Karpas-422 (cell line): Measurements from ENCODE around the gene TPSD1. TPM values are rescaled to one million over a fixed set of nuclear protein-coding genes. Genes with fewer than 3 reads are reported as not detected.
"Not testable (repeated sequence)": the region's sequence is repeated elsewhere in the genome, so short reads cannot be mapped to it uniquely, and the experiment has no call there.

Source experiments
- DNase-seq: peaks from one replicate; pipeline ENCODE4 v3.0.0-alpha.2; 2015
- H2AFZ ChIP-seq: fragments of 200-600 bp; sonication (generic); 2 replicates; pipeline ENCODE4 v1.6.1; 2014; ENCODE audit warnings: antibody characterized with exemption, low read length, mixed read lengths
- H3K27ac ChIP-seq: fragments of 200-600 bp; sonication (generic); 2 replicates; pipeline ENCODE4 v1.5.1; 2014; ENCODE audit warnings: mild to moderate bottlenecking, low read length, moderate library complexity
- H3K27me3 ChIP-seq: fragments of 200-600 bp; sonication (generic); 2 replicates; pipeline ENCODE4 v1.6.1; 2014; ENCODE audit warnings: low read length, mixed read lengths
- H3K36me3 ChIP-seq: fragments of 200-600 bp; sonication (generic); 2 replicates; pipeline ENCODE4 v1.6.1; 2014; ENCODE audit warnings: low read length, mixed read lengths; ENCODE audit not compliant: insufficient read depth
- H3K4me1 ChIP-seq: fragments of 200-600 bp; sonication (generic); 2 replicates; pipeline ENCODE4 v1.6.1; 2014; ENCODE audit warnings: mild to moderate bottlenecking, low read length, mixed read lengths
- H3K4me2 ChIP-seq: fragments of 200-600 bp; sonication (generic); 2 replicates; pipeline ENCODE4 v1.6.1; 2014; ENCODE audit warnings: low read length, low read depth, mild to moderate bottlenecking; ENCODE audit not compliant: poor library complexity, severe bottlenecking
- H3K4me3 ChIP-seq: fragments of 200-600 bp; sonication (generic); 2 replicates; pipeline ENCODE4 v1.5.1; 2014; ENCODE audit warnings: mild to moderate bottlenecking, antibody characterized with exemption, low read length, mixed read lengths
- H3K79me2 ChIP-seq: fragments of 200-600 bp; sonication (generic); 2 replicates; pipeline ENCODE4 v1.6.1; 2014; ENCODE audit warnings: mild to moderate bottlenecking, low read length, mixed read lengths
- H3K9ac ChIP-seq: fragments of 200-600 bp; sonication (generic); 2 replicates; pipeline ENCODE4 v1.6.0; 2014; ENCODE audit warnings: low read length
- H3K9me2 ChIP-seq: fragments of 200-600 bp; sonication (generic), shearing (Covaris generic); replicated peaks from 2 replicates; pipeline ENCODE4 v1.6.0; 2014; ENCODE audit warnings: mild to moderate bottlenecking, low read length, moderate library complexity; ENCODE audit not compliant: insufficient read depth
- H3K9me3 ChIP-seq: fragments of 300-700, 200-600 bp; sonication (generic); 2 replicates; pipeline ENCODE4 v1.6.1; 2014; ENCODE audit warnings: low read length, mixed read lengths
- H4K20me1 ChIP-seq: fragments of 200-600 bp; sonication (generic); 2 replicates; pipeline ENCODE4 v1.6.1; 2014; ENCODE audit warnings: mild to moderate bottlenecking, antibody characterized with exemption, low read length, low read depth; ENCODE audit not compliant: insufficient read depth
- total RNA-seq: library from RNA; depleted of rRNA; stranded (reverse); fragments of >200 nt; shearing (Covaris generic); gene quantifications from 2 replicates; pipeline ENCODE4 v1.2.3, GENCODE V29; 2014; ENCODE audit warnings: low replicate concordance

Gene TPSD1
- total RNA-seq, 1 experiment from 2014 or later: not detected

- not testable (repeated sequence) for H3K79me2 ChIP-seq, H3K4me3 ChIP-seq, H3K27me3 ChIP-seq, H3K9ac ChIP-seq, DNase-seq, H3K36me3 ChIP-seq, H3K9me3 ChIP-seq, H2AFZ ChIP-seq, H4K20me1 ChIP-seq, H3K9me2 ChIP-seq, H3K4me2 ChIP-seq, H3K4me1 ChIP-seq, H3K27ac ChIP-seq
These were observed 14.8 kb upstream of the TPSD1 start for GRCh38 chr16:1241081-1241480.

- H3K9ac ChIP-seq, H2AFZ ChIP-seq, H3K9me3 ChIP-seq, H3K79me2 ChIP-seq, H3K4me1 ChIP-seq, H3K4me2 ChIP-seq, H3K4me3 ChIP-seq, H3K27me3 ChIP-seq, DNase-seq, H3K36me3 ChIP-seq, H3K9me2 ChIP-seq, H3K27ac ChIP-seq, H4K20me1 ChIP-seq: not testable (repeated sequence)
These were observed 12.5 kb upstream of the TPSD1 start for GRCh38 chr16:1243363-1243762.

- H3K79me2 ChIP-seq, H3K27me3 ChIP-seq, H3K4me2 ChIP-seq, H3K9ac ChIP-seq, H3K4me3 ChIP-seq, H3K36me3 ChIP-seq, H4K20me1 ChIP-seq, H3K9me2 ChIP-seq, DNase-seq, H3K27ac ChIP-seq, H3K4me1 ChIP-seq, H3K9me3 ChIP-seq, H2AFZ ChIP-seq: not testable (repeated sequence)
These were observed 11.7 kb upstream of the TPSD1 start for GRCh38 chr16:1243907-1244850.

GRCh38 chr16:1244881-1245280, 11.0 kb upstream of the TPSD1 start:
- H3K9ac ChIP-seq: no peak overlapping the region
- H3K27me3 ChIP-seq: no peaks in the 10 kb centered on the region
- H3K36me3 ChIP-seq: no peaks in the 10 kb centered on the region
- H3K4me1 ChIP-seq: no peaks in the 10 kb centered on the region
- no peak overlapping the region for H2AFZ ChIP-seq
- H3K9me3 ChIP-seq: no peaks in the 10 kb centered on the region
- DNase-seq: no peak
- no peaks in the 10 kb centered on the region for H4K20me1 ChIP-seq
- H3K79me2 ChIP-seq: no peaks in the 10 kb centered on the region
- no peak overlapping the region for H3K4me3 ChIP-seq
- H3K27ac ChIP-seq: no peak overlapping the region
- no peak overlapping the region for H3K4me2 ChIP-seq
- H3K9me2 ChIP-seq: no peaks in the 10 kb centered on the region

- Histone ChIP-seq H2AFZ (no peak overlapping the region), H4K20me1 (no peaks in the 10 kb centered on the region), H3K9ac (no peak overlapping the region), H3K9me3 (no peaks in the 10 kb centered on the region), H3K36me3 (no peaks in the 10 kb centered on the region), H3K79me2 (no peaks in the 10 kb centered on the region), H3K4me1 (no peaks in the 10 kb centered on the region), H3K27ac (no peak overlapping the region), H3K9me2 (no peaks in the 10 kb centered on the region), H3K4me2 (no peak overlapping the region), H3K27me3 (no peaks in the 10 kb centered on the region), H3K4me3 (no peak overlapping the region)
- DNase-seq: no peak
These were observed 10.3 kb upstream of the TPSD1 start for GRCh38 chr16:1245452-1246020.

- not testable (repeated sequence) for H3K4me3 ChIP-seq, H3K79me2 ChIP-seq, H3K36me3 ChIP-seq, H3K9ac ChIP-seq, H3K9me2 ChIP-seq, DNase-seq, H3K27me3 ChIP-seq, H3K27ac ChIP-seq, H3K4me2 ChIP-seq, H3K9me3 ChIP-seq, H2AFZ ChIP-seq, H4K20me1 ChIP-seq, H3K4me1 ChIP-seq
These were observed 7.8 kb upstream of the TPSD1 start for GRCh38 chr16:1247903-1248537.

GRCh38 chr16:1249031-1249755, 6.7 kb upstream of the TPSD1 start:
- not testable (repeated sequence) for H3K9ac ChIP-seq, H3K9me2 ChIP-seq, H3K79me2 ChIP-seq, H3K27me3 ChIP-seq, H3K4me3 ChIP-seq, H3K27ac ChIP-seq, H3K4me2 ChIP-seq, H2AFZ ChIP-seq, H3K4me1 ChIP-seq, H3K36me3 ChIP-seq, H4K20me1 ChIP-seq, H3K9me3 ChIP-seq, DNase-seq
